NCI-H510A (cell line): ENCODE measurements around the gene ADAM17.
"Not testable (repeated sequence)": the region's sequence is repeated elsewhere in the genome, so short reads cannot be mapped to it uniquely, and the experiment has no call there.

Source experiments
- DNase-seq: peaks from one replicate; lab custom pipeline; 2025; lab: John Stamatoyannopoulos, UW

The ADAM17 gene

GRCh38 chr2:9565436-9566153, 10.0 kb upstream of the ADAM17 start:
- DNase-seq = no peak

DNA sequence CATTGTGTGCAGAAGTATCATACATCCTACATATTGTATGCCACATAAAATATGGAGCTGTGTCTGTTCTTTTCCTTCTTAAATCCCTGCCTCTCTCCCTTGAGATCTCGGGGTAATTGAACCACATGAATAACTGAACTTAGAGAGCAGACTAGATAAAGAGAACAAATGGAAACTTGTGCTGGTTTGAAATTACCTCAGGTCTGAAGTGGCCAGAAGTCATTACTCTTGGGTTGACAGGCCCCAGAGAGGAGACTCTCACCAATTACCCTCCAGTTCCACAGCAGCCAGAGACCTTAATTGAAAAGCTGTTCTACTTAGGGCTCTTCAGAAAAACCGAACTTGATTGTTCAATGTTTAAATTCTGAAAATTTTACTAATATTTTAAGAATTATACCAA, 5.0 kb upstream of the ADAM17 start:
- DNase-seq = no peak

- no peak for DNase-seq
These were observed 3.3 kb upstream of the ADAM17 start for GRCh38 chr2:9558948-9559381.

GRCh38 chr2:9556121-9556743, 602 bp upstream of the ADAM17 start:
- no peak for DNase-seq

- DNase-seq = peak; percentile 13
These were observed 721 bp downstream of the ADAM17 start for GRCh38 chr2:9554921-9555296.

DNA sequence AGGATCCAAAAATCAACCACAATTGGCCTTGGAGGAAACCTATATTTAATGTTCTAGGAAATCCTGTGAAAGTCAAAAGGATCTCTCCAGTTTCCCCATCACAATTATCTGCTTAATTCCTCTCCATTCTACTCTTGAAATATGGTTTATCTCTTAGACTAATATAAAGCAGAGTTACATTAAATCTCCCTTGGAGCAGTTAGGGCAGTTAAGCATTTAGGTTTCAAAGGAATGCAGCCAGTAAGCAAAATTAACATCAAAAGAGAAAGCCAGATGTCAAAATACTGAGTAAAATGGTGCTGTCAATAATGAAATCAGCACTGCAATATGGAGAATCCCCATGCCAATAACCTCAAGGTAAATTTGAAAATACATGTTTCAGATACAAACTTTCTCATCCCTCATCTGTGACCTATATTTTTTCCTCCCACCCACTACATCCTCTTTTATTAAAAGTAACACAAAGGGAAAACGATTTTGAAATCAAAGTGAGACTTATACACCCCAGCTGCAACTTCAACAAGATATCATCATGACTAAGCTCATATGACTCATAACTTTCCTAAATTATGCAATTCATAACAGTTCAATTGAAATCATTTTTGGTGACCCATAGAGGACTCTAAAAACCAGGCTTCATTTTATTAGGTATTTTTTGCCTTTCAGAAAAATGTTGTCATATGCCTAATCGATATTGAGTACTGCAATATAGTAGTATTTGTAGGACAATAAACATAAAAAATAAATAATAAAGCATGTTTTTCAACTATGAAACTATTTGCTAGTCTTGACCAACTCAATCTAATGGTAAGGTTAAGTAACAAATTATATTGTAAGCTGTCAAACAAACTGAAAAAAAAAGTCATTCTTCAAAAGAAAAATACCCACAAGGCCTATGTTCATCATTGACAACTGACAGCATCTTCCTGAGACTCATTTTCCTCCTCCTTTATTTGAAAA, 3.1 kb downstream of the ADAM17 start:
- DNase-seq = no peak

- not testable (repeated sequence) for DNase-seq
These were observed 4.7 kb downstream of the ADAM17 start for GRCh38 chr2:9550859-9551391.

DNA sequence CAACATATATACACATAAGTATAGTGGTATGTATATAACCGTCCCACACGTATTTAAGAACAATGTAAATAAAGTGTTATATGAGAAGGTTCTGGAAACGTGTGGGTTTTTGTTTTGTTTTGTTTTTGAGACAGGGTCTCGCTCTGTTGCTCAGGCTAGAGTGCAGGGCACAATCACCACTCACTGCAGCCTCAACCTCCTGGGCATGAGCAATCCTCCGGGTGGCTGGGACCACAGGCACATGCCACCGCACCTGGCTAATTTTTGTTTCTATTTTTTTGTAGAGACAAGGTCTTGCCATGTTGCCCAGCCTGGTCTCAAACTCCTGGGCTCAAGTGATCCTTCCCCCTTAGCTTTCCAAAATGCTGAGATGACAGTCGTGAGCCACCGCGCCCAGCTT, 6.2 kb downstream of the ADAM17 start:
- no peak for DNase-seq

DNA sequence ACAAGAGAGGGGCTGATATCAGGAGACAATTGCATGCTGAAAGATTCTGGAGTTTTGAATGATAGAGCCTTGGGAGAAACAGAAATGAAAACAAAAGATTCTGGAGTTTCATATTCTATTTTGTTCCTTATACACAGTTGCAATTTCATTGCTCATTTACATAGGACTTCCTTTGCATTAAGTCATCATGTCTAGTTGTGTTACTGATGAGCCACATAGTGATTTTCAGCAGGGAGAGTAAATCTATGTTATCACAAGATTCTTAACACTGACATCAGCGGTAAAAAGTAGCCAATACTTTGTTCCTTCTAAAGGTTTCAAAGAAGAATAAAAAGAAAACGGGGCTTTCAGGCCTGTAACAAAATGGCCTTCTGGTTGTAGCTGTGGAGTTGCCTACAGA, 7.1 kb downstream of the ADAM17 start:
- no peak for DNase-seq

GRCh38 chr2:9547262-9547991, 8.2 kb downstream of the ADAM17 start:
- no peak for DNase-seq

GRCh38 chr2:9545502-9545901, 10.1 kb downstream of the ADAM17 start:
- no peak for DNase-seq

- DNase-seq = no peak
These were observed 12.1 kb downstream of the ADAM17 start for GRCh38 chr2:9543557-9543956.

DNA sequence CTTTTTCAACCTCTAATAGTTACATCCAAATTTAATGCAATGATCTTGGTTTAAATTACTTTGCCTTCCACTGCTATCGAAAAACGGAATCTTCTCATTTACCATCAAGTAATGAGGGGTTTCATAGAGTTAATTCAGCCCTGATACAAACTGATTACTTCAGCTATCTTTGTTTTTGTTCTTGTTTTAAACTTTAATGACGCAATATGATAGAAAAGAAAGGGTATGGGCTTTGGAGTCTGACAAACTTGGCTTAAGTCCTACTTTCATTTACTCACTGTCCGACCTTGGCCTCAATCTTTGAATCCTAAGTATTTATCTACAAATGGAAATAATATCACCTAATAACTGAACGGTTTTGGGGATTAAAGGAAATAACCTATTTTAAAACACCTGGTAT, 16.1 kb downstream of the ADAM17 start:
- DNase-seq = no peak

DNA sequence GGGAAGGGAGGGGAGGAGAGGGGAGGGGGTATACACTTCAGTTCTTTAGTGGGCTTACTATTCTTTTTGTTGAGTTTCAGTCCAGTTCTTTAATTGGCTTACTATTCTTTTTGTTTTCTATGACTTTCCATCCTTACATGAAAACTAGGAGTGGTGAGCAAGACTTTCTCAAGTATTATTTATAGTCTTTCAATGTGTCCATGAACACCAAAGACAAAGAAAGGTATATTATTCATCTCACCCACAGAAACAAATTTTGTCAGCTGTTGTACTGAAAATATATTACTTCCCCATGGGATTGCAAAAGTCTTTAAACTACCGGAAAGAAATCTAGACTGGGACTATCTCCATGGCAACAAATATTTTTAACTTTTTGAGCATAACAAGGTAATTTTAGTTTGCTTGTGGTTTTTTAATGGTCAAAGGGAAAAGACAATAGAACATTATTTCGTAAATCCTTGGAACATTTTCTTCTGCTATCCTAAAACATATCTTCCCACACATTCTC, 17.6 kb downstream of the ADAM17 start:
- no peak for DNase-seq

DNA sequence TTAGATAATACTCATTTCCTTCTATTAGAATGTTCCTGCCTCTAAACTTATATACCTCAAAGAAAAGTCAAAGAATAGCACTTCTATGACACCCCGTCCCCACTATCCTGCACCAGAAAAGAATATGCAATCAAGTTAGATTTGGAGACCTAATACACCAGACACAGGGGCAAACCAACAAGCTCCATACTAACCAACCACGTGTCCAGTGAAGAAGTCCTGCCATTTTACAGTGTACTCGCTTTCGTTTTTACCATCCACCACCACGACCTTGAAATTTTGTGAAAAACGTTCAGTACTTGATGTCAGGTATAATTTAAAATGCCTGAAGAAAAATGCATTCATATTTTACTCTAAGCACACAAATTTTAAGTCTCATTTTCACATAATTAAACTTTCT, 19.1 kb downstream of the ADAM17 start:
- no peak for DNase-seq

GRCh38 chr2:9535177-9535576, 20.5 kb downstream of the ADAM17 start:
- no peak for DNase-seq

DNA sequence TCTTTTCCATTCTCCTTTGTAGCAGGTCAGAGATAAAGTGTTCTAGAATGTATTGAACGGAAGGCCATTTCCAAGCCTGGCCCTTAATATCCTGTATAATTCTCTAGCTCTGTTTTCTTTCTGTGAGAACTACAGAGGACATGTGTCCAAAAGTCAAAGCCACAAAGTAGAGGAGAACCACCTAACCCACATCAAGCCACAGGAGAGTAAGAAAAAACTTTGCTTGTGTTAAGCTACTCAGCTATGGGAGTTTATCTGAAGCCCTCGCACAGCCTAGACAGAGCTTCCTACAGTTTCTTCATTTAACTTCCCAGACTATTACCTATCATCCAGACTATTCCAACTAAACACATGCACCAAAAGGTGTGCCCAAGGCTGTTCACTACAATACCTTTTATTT, 22.0 kb downstream of the ADAM17 start:
- no peak for DNase-seq

- no peak for DNase-seq
These were observed 23.2 kb downstream of the ADAM17 start for GRCh38 chr2:9532421-9532820.

GRCh38 chr2:9527995-9528787, 27.4 kb downstream of the ADAM17 start:
- DNase-seq = no peak

- DNase-seq = no peak
These were observed 30.4 kb downstream of the ADAM17 start for GRCh38 chr2:9525266-9525665.

DNA sequence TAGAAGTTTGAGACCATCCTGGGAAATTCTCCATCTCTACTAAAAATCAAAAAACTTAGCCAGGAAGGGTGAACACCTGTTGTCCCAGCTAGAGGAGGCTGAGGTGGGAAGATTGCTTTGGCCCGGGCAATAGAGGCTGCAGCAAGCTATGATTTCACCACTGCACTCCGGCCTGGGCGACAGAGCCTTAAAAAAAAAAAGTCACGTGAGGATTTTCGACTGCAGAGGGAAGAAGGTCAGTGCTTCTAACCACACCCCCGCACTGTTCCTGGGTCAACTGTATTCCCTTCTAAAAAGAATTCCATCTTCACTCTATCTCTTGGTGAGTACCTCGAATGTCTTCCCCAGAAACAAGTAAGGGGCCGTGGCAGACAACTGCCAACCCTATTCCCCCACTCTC, 31.3 kb downstream of the ADAM17 start:
- no peak for DNase-seq
